ENCODE measurements around the gene DLGAP3.

DNA sequence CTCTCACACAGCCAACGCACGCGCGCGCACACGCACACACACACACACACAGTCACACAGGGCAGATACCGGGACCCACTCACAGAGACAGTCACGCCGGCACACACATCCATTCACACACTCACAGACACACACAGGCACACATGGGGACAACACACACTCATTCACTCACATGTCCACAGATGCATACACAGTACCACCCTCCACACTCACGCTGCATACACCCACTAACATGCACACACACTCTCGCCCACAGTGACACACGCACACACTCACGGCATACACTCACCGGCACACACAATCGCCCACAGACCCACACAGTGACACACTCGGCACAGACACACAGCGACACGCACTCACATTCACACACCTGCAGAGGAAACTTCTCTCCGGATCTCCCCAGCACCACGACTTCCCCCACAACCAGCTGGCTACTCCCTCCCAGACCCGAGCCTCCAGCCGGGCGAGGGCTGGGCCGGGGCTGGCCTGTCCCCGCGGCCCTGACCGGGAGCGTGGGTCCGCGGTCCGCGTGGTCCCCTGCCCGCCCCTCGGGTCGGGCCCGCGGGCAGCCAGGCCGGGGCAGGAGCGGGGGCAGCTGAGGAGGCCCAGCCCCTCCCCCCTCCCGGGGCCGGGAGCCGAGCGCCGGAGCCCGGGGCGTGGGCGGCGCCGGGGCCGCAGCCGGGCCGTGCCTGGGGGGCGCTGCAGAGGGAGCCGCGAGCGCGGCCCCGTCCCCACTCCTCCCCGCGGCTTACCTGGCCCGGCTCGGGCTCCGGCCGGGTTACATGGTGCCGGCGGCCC is 552 bp downstream of the DLGAP3 start:
- no peak for TF ChIP-seq POLR2A (IDR thresholded peaks at IDR 0.05)
- TF ChIP-seq, protein P1, sequence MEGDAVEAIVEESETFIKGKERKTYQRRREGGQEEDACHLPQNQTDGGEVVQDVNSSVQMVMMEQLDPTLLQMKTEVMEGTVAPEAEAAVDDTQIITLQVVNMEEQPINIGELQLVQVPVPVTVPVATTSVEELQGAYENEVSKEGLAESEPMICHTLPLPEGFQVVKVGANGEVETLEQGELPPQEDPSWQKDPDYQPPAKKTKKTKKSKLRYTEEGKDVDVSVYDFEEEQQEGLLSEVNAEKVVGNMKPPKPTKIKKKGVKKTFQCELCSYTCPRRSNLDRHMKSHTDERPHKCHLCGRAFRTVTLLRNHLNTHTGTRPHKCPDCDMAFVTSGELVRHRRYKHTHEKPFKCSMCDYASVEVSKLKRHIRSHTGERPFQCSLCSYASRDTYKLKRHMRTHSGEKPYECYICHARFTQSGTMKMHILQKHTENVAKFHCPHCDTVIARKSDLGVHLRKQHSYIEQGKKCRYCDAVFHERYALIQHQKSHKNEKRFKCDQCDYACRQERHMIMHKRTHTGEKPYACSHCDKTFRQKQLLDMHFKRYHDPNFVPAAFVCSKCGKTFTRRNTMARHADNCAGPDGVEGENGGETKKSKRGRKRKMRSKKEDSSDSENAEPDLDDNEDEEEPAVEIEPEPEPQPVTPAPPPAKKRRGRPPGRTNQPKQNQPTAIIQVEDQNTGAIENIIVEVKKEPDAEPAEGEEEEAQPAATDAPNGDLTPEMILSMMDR (IDR thresholded peaks at IDR 0.05): no peak

All from body of pancreas (tissue), 4 donors.